Measurements from ENCODE around the gene SRP9. TPM values are rescaled to one million over a fixed set of nuclear protein-coding genes. Genes with fewer than 3 reads are reported as not detected.
A peak's percentile ranks its signal among the peaks of the same experiment; 100 is the strongest.

Gene SRP9
- total RNA-seq, 2 donors from 2014 or later, result 48.5 to 86.6 TPM

DNA sequence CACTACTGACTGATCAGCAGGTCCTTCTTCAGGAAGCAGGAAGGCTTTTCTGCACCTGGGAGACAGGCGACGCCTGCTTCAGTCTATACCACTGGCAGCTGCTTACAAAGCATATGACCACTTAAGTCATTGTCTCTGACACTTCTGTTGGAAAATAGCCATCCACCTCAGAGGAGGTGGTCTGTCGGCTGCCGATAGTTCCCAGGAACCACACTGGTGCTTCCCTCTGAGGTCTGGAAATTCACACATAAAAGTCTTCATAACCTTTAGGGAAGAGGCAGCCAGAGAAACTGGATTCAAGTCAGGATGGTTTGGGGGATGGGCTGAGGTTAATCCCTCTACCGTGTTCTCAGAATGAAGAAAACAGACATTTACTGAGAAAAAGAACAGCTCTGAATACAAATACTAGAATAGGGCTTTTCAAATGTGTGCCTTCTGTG, 15.6 kb upstream of the SRP9 start:
- H3K4me3 ChIP-seq, result no peak overlapping the region
- H3K27me3 ChIP-seq, result no peaks in the 10 kb centered on the region
- no peaks in the 10 kb centered on the region for H3K36me3 ChIP-seq (replicated peaks in 1 of 2; ENCODE audit: insufficient read depth in 1 of 2, low read depth in 2 of 2)
- peaks cover 19% of the 10 kb centered on the region for H3K4me1 ChIP-seq
- TF ChIP-seq POLR2A (IDR thresholded peaks at IDR 0.05), result no peak
- TF ChIP-seq, protein P1, sequence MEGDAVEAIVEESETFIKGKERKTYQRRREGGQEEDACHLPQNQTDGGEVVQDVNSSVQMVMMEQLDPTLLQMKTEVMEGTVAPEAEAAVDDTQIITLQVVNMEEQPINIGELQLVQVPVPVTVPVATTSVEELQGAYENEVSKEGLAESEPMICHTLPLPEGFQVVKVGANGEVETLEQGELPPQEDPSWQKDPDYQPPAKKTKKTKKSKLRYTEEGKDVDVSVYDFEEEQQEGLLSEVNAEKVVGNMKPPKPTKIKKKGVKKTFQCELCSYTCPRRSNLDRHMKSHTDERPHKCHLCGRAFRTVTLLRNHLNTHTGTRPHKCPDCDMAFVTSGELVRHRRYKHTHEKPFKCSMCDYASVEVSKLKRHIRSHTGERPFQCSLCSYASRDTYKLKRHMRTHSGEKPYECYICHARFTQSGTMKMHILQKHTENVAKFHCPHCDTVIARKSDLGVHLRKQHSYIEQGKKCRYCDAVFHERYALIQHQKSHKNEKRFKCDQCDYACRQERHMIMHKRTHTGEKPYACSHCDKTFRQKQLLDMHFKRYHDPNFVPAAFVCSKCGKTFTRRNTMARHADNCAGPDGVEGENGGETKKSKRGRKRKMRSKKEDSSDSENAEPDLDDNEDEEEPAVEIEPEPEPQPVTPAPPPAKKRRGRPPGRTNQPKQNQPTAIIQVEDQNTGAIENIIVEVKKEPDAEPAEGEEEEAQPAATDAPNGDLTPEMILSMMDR (IDR thresholded peaks at IDR 0.05), result no peak
- intact Hi-C loops (cut with DNase I), result loop anchor here (10.0 kb wide), 2 partner anchors 107 to 277 kb away; partner anchors contain the start of gene ENAH
- no peak overlapping the region for H3K27ac ChIP-seq
- no peaks in the 10 kb centered on the region for H3K9me3 ChIP-seq
- DNase-seq (no peak), ATAC-seq (no peak)
- WGBS, 2 donors, result 85 to 90% methylated on average over 5 of the region's 5 CpGs

DNA sequence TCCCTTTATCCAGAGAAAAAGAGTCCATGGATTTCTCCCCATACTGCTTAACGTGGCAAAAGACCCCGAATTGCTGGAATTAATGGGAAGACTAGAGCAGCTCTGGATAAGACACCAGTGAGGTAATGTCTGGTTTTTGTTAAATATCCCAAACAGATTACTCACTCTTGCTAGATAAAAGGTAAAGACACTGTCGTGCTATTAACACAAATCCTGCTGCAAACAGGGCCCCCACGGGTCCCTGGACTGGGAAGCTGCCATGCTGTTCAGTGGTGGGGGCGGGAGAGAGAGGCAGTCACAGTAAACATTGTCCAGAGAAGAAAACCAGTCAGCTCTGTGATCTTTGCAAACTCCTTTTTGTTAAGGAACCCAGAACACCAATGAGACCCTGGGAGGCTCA, 15.2 kb upstream of the SRP9 start:
- Histone ChIP-seq H3K36me3 (replicated peaks in 1 of 2; ENCODE audit: insufficient read depth in 1 of 2, low read depth in 2 of 2) (no peaks in the 10 kb centered on the region), H3K4me1 (peaks cover 23% of the 10 kb centered on the region), H3K27me3 (no peaks in the 10 kb centered on the region), H3K27ac (no peak overlapping the region), H3K9me3 (no peaks in the 10 kb centered on the region), H3K4me3 (no peak overlapping the region)
- no peak for TF ChIP-seq POLR2A (IDR thresholded peaks at IDR 0.05)
- TF ChIP-seq, protein P1 (IDR thresholded peaks at IDR 0.05), result no peak
- ATAC-seq, result no peak
- WGBS, 2 donors, result 63 to 70% methylated on average over 5 of the region's 5 CpGs
- DNase-seq, result no peak
- intact Hi-C loops (cut with DNase I), result loop anchor here (10.0 kb wide), 2 partner anchors 108 to 278 kb away; partner anchors contain the start of gene ENAH

DNA sequence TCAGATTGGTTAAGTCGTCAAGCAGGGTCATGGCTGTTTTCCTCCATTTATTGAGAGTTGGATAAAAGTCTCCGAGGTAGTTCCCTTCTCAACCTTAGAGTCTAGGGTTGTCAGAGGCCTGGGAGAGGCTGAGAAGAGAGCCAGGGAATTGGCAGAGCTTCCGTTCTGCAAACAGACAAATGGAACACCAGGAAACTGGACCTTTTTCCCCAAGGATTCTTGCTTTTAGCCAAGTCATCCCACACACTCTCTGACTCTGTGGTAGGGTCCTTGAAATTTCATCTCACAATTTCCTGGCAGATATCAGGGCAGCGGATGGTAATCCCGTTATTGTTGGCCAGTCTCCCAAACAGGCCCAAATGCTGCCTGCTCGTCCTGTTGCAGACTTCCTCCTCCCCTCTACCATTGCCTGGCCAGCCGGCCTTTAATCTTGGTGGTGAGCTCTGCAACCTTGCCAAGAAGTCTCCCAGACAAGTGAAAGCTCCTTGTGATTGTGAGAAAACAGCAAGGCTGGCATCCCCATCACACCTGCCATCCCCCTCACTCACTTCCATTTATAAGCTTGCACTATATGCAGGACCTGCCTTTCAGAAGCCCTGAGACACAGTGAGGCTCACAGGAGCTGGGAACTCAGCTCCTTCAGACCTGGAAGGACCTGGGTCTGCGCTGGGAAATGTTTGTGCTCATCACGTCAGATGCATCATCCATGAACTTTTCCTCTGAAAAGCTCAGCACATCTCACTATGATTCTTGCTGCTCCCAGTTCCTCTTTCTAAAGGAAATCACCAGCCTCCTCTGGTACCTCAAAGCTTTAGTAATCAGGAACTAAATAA, 13.7 kb upstream of the SRP9 start:
- TF ChIP-seq, protein P1 (IDR thresholded peaks at IDR 0.05), result no peak
- TF ChIP-seq POLR2A (IDR thresholded peaks at IDR 0.05), result no peak
- intact Hi-C loops (cut with DNase I), result loop anchor here (10.0 kb wide), 2 partner anchors 109 to 279 kb away; partner anchors contain the start of gene ENAH
- ATAC-seq (peak; percentile 68), DNase-seq (peak; percentile 46 to 65 (median 62))
- 22 to 24% methylated on average over 9 of the region's 9 CpGs for WGBS, 2 donors
- no peaks in the 10 kb centered on the region for H3K27me3 ChIP-seq
- H3K36me3 ChIP-seq (replicated peaks in 1 of 2; ENCODE audit: insufficient read depth in 1 of 2, low read depth in 2 of 2), result no peaks in the 10 kb centered on the region
- peak overlapping the region; percentile 29 to 69 (median 56) for H3K27ac ChIP-seq
- H3K9me3 ChIP-seq, result no peaks in the 10 kb centered on the region
- H3K4me3 ChIP-seq, result no peak overlapping the region
- H3K4me1 ChIP-seq, result peaks cover 38% of the 10 kb centered on the region

DNA sequence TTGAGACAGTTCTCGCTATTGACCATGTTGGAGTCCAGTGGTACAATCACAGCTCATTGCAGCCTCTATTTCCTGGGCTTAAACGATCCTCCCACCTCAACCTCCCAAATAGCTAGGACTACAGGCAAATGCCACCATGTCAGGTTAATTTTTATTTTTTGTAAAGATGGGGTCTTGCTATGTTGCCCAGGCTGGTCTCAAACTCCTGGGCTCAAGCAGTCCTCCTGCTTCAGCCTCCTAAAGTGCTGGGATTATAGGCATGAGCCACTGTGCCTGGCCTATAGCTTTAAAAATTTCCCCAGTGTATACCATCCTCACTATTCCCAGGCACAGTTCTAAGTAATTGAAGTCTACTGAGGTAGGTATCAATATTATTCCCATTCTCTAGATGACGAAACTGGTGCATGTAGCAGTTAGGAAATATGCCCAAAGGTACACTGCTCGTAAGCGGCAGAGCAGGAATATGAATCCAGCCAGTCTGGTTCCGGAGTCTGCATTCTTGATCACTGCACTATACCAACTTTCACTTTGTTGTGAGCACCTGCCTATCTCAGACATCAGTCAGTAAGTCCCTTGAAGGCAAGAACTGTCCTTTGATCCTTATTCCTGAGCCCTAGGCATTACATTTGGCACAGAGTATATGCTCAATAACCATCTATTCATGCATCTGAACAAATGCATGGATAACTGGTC, 11.5 kb upstream of the SRP9 start:
- DNase-seq, result no peak
- intact Hi-C loops (cut with DNase I), result loop anchor here (10.0 kb wide), 2 partner anchors 111 to 281 kb away; partner anchors contain the start of gene ENAH
- 94% methylated on average over 6 of the region's 6 CpGs for WGBS, 2 donors

More for the DNA sequence above, 11.5 kb upstream of the SRP9 start:
- Histone ChIP-seq H3K4me1 (peaks cover 42% of the 10 kb centered on the region), H3K27me3 (no peaks in the 10 kb centered on the region), H3K36me3 (replicated peaks in 1 of 2; ENCODE audit: insufficient read depth in 1 of 2, low read depth in 2 of 2) (no peaks in the 10 kb centered on the region), H3K4me3 (no peak overlapping the region), H3K9me3 (no peaks in the 10 kb centered on the region), H3K27ac (no peak overlapping the region)
- ATAC-seq, result no peak
- TF ChIP-seq, protein P1 (IDR thresholded peaks at IDR 0.05), result no peak
- TF ChIP-seq POLR2A (IDR thresholded peaks at IDR 0.05), result no peak
